ENCODE measurements around the gene RBM20. TPM values are rescaled to one million over a fixed set of nuclear protein-coding genes. Genes with fewer than 3 reads are reported as not detected.

The RBM20 gene
- total RNA-seq, 4 donors from 2014 or later, result 0.62 to 7.4 (median 3.9) TPM

DNA sequence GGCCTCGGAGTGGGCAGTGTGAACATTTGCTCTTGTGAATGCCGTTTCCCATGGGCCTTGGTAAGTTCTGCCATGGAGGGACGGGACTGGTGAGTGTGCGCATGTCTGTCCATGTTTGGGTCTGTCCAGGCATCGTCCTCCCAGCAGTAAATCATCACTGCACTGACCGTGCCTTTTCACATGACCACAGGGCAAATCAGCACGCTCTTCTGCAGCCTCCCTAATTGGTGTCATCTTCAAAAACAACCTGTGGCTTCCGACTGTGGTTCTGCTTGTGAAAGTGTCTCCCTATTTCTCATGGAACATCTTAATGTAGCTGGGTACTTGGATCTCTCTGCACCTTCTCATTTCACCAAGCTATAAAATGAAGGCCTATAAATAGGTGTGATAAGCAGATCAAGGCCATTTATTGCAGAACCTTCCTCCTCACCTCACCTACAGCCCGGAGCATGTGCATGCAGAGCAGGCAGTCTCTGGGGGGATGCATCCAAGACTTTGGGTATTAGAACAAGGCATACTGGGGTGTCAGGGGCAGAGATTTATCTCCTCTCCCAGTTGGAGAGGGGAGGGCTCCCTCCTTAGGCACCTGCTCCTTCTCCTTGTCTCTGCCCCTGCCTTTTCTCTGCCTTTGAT lies 77.4 kb downstream of the RBM20 start:
- no peak for ATAC-seq

DNA sequence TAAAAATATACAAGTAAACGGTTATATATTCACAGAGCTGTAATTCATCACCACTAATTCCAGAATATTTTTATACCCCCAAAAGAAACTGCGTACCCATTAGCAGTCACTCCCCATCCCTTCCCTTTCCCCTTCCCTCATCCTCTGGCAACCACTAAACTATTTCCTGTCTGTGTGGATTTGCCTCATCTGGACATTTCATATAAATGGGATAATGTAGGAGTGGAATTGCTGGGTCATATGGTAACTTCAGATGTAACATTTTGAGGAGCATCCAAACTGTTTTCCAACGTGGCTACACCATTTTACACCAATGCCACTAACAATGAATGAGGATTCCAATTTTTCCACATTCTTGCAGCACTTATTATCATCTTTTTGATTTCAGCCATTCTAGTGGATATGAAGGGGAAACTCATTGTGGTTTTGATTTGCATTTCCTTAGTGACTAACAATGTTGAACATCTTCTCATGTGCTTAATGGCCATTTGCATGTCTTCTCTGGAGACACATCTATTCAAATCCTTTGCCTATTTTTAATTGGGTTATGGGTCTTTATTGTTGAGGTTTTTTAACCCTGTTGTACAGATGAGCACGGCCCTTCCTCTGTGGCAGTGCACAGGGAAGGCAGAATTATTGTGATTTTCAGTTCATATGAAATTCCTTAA lies 79.2 kb downstream of the RBM20 start:
- Histone ChIP-seq H3K36me3 (no peaks in the 10 kb centered on the region), H3K4me3 (no peak overlapping the region), H3K4me1 (no peaks in the 10 kb centered on the region), H3K27ac (no peak overlapping the region), H3K9me3 (no peaks in the 10 kb centered on the region), H3K27me3 (no peaks in the 10 kb centered on the region)
- 75 to 84% methylated on average over 4 of the region's 4 CpGs for WGBS, 2 donors (ENCODE audit: low coverage in 1 of 2)
- no peak for TF ChIP-seq POLR2AphosphoS5 (IDR thresholded peaks at IDR 0.05)
- TF ChIP-seq, protein P1, sequence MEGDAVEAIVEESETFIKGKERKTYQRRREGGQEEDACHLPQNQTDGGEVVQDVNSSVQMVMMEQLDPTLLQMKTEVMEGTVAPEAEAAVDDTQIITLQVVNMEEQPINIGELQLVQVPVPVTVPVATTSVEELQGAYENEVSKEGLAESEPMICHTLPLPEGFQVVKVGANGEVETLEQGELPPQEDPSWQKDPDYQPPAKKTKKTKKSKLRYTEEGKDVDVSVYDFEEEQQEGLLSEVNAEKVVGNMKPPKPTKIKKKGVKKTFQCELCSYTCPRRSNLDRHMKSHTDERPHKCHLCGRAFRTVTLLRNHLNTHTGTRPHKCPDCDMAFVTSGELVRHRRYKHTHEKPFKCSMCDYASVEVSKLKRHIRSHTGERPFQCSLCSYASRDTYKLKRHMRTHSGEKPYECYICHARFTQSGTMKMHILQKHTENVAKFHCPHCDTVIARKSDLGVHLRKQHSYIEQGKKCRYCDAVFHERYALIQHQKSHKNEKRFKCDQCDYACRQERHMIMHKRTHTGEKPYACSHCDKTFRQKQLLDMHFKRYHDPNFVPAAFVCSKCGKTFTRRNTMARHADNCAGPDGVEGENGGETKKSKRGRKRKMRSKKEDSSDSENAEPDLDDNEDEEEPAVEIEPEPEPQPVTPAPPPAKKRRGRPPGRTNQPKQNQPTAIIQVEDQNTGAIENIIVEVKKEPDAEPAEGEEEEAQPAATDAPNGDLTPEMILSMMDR (IDR thresholded peaks at IDR 0.05), result no peak
- no peak for TF ChIP-seq EP300 (IDR thresholded peaks at IDR 0.05)
- TF ChIP-seq POLR2A (IDR thresholded peaks at IDR 0.05), result no peak
- no peak for ATAC-seq

More for the DNA sequence above, 77.4 kb downstream of the RBM20 start:
- Histone ChIP-seq H3K36me3 (no peaks in the 10 kb centered on the region), H3K4me1 (no peaks in the 10 kb centered on the region), H3K4me3 (no peak overlapping the region), H3K27ac (no peak overlapping the region), H3K27me3 (no peaks in the 10 kb centered on the region), H3K9me3 (no peaks in the 10 kb centered on the region)
- 67 to 100% methylated on average over 4 to 5 of the region's 9 CpGs for WGBS, 2 donors (ENCODE audit: low coverage in 1 of 2)
- TF ChIP-seq POLR2A (IDR thresholded peaks at IDR 0.05) (no peak), POLR2AphosphoS5 (IDR thresholded peaks at IDR 0.05) (no peak), EP300 (IDR thresholded peaks at IDR 0.05) (no peak)
- TF ChIP-seq, protein P1 (IDR thresholded peaks at IDR 0.05), result no peak

GRCh38 chr10:110724116-110724921 lies 80.2 kb downstream of the RBM20 start:
- Histone ChIP-seq H3K4me1 (no peaks in the 10 kb centered on the region), H3K36me3 (no peaks in the 10 kb centered on the region), H3K27me3 (no peaks in the 10 kb centered on the region), H3K4me3 (no peak overlapping the region), H3K27ac (no peak overlapping the region), H3K9me3 (no peaks in the 10 kb centered on the region)
- TF ChIP-seq, protein P1 (IDR thresholded peaks at IDR 0.05), result no peak
- no peak for TF ChIP-seq EP300 (IDR thresholded peaks at IDR 0.05)
- 66 to 70% methylated on average over 2 to 7 of the region's 7 CpGs for WGBS, 2 donors (ENCODE audit: low coverage in 1 of 2)
- no peak for ATAC-seq

DNA sequence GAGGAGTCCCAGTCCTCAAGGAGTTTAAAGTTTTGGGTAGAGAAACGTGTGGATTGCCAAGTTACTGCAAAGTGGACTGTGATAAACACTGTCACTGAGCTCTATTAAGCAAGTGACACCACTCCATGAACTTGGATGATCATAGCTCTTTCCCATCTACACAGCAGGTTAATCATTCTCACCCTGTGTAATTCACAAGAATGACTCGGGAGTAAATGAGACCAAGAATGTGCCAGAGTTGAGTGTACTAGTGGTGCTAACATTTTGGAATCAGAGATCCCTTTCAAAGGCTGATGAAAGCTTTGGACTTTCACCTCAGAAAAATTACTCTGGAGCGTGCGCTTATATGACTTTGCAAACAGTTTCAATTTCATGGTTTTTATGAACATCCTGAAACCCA lies 80.8 kb downstream of the RBM20 start:
- 61 to 67% methylated on average over 3 to 4 of the region's 4 CpGs for WGBS, 2 donors (ENCODE audit: low coverage in 1 of 2)
- no peaks in the 10 kb centered on the region for H3K9me3 ChIP-seq
- H3K27me3 ChIP-seq, result peaks cover under 1% of the 10 kb centered on the region
- no peak for ATAC-seq
- no peaks in the 10 kb centered on the region for H3K36me3 ChIP-seq
- H3K27ac ChIP-seq, result no peak overlapping the region
- no peak overlapping the region for H3K4me3 ChIP-seq
- no peaks in the 10 kb centered on the region for H3K4me1 ChIP-seq
- TF ChIP-seq, protein P1 (IDR thresholded peaks at IDR 0.05), result no peak
- TF ChIP-seq POLR2A (IDR thresholded peaks at IDR 0.05) (no peak), POLR2AphosphoS5 (IDR thresholded peaks at IDR 0.05) (no peak), EP300 (IDR thresholded peaks at IDR 0.05) (no peak)

Measured in gastroesophageal sphincter (tissue), 4 donors.